Osteoblast (primary cell): ENCODE results near the gene ELAC1. TPM values are rescaled to one million over a fixed set of nuclear protein-coding genes. Genes with fewer than 3 reads are reported as not detected.

Experiments used
- DNase-seq: peaks from one replicate; pipeline ENCODE4 v3.0.0; 2011; ENCODE audit warnings: low spot score, mixed read lengths; ENCODE audit not compliant: insufficient read length; ENCODE audit errors: missing footprints
- H2AFZ ChIP-seq: 2 replicates; pipeline ENCODE4 v1.6.0; 2011; ENCODE audit warnings: mild to moderate bottlenecking, low read length
- H3K27ac ChIP-seq: 2 replicates; pipeline ENCODE4 v1.5.1; 2011; ENCODE audit warnings: mild to moderate bottlenecking, low read depth, low read length, moderate library complexity
- H3K27me3 ChIP-seq: 2 replicates; pipeline ENCODE4 v1.6.0; 2012; ENCODE audit warnings: mild to moderate bottlenecking, control low read depth, inconsistent platforms, low read length, moderate library complexity; ENCODE audit not compliant: insufficient read depth
- H3K36me3 ChIP-seq: 2 replicates; pipeline ENCODE4 v1.5.1; 2011; ENCODE audit warnings: mild to moderate bottlenecking, low read length, control low read depth, moderate library complexity; ENCODE audit not compliant: insufficient read depth
- H3K4me1 ChIP-seq: 2 replicates; pipeline ENCODE4 v1.5.1; 2011; ENCODE audit warnings: mild to moderate bottlenecking, low read length, control low read depth, moderate library complexity; ENCODE audit not compliant: insufficient read depth
- H3K4me2 ChIP-seq: 2 replicates; pipeline ENCODE4 v1.6.0; 2011; ENCODE audit warnings: mild to moderate bottlenecking, low read length; ENCODE audit not compliant: insufficient read depth
- H3K4me3 ChIP-seq: fragments of 200-600 bp; sonication (generic); 3 replicates; pipeline ENCODE4 v1.5.1; 2012; ENCODE audit warnings: mild to moderate bottlenecking, low read length, inconsistent platforms; ENCODE audit not compliant: insufficient read depth
- H3K79me2 ChIP-seq: 2 replicates; pipeline ENCODE4 v1.6.0; 2012; ENCODE audit warnings: mild to moderate bottlenecking, low read length, control low read depth, inconsistent platforms; ENCODE audit not compliant: insufficient read depth
- H3K9me3 ChIP-seq: 2 replicates; pipeline ENCODE4 v1.5.1; 2011; ENCODE audit warnings: low read depth, low read length, control low read depth
- H4K20me1 ChIP-seq: 2 replicates; pipeline ENCODE4 v1.6.0; 2012; ENCODE audit warnings: mild to moderate bottlenecking, low read length, control low read depth; ENCODE audit not compliant: insufficient read depth
- total RNA-seq: library from RNA; depleted of rRNA; stranded (reverse); fragments of >200 nt; gene quantifications from 2 replicates; pipeline ENCODE4 v1.2.3, GENCODE V29; 2012
- TF ChIP-seq, protein P1 (sequence below): IDR thresholded peaks from 2 replicates; pipeline ENCODE4 v1.5.1; 2011; ENCODE audit warnings: mild to moderate bottlenecking, low read depth, low read length, moderate library complexity; ENCODE audit errors: extremely low read depth

ELAC1 gene, protein sequence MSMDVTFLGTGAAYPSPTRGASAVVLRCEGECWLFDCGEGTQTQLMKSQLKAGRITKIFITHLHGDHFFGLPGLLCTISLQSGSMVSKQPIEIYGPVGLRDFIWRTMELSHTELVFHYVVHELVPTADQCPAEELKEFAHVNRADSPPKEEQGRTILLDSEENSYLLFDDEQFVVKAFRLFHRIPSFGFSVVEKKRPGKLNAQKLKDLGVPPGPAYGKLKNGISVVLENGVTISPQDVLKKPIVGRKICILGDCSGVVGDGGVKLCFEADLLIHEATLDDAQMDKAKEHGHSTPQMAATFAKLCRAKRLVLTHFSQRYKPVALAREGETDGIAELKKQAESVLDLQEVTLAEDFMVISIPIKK
- total RNA-seq: 6.5 and 7.4 TPM in 2 replicates

DNA sequence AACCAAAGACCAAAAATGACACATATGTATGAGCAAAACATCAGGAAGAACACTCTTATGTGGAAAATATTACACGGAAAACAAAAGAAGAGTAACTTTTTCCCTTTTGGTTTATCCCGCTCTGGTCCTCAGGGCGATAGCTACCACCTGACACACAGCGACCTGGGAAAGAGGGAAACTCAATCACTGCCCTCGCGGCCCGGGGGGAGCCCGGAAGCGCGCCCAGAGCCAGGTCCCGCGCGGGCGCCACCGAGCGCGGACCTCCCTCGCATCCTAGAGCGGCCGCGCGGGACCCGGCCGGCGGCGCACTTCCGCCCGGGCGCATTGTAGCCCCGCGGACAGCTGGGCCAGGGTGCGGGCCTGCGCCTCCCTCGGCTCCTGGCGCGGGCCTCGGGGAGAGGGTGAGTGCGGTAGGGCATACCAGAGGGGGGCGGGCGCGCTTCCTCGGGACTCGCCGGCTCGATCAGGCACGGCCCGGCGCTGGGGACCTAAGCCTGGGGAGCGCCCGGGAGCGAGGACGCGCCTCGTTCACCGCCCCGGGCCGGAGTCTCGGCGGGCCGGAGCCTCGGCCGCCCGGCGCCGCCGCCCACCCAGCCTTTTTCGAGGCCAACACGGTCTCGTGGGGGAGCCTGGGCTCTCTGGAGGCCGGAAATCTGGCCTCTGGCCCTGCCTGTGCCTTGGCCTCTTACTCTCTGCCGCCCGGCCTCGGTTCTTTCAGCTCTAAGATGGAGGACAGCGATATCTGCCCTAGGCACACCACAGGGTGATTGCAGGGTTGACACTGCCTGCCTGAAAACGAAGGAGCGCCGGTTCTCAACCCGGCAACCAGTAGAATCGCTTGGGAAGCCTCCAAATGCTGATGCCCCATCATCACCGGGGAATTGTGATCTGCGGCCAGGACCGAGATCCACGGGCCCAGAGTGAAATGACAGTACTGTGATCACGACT is at the start of gene ELAC1:
TSS of gene ELAC1 (plus strand) at position 327 of the 948 bp plus-strand sequence. CDS start 6,365 bp downstream, outside the sequence.
- Histone ChIP-seq H3K4me2 (peak within 1 kb of the TSS; percentile 85), H3K9me3 (no peaks in the 10 kb centered on the region), H3K4me1 (peaks cover 12% of the 10 kb centered on the region), H3K36me3 (no peaks in the 10 kb centered on the region), H3K27ac (peak within 1 kb of the TSS; percentile 95), H4K20me1 (no peaks in the 10 kb centered on the region), H2AFZ (peak within 1 kb of the TSS; percentile 91), H3K79me2 (peaks cover 21% of the 10 kb centered on the region), H3K27me3 (no peaks in the 10 kb centered on the region), H3K4me3 (peak within 1 kb of the TSS; percentile 89)
- peak; percentile 95 for DNase-seq
- TF ChIP-seq, protein P1, sequence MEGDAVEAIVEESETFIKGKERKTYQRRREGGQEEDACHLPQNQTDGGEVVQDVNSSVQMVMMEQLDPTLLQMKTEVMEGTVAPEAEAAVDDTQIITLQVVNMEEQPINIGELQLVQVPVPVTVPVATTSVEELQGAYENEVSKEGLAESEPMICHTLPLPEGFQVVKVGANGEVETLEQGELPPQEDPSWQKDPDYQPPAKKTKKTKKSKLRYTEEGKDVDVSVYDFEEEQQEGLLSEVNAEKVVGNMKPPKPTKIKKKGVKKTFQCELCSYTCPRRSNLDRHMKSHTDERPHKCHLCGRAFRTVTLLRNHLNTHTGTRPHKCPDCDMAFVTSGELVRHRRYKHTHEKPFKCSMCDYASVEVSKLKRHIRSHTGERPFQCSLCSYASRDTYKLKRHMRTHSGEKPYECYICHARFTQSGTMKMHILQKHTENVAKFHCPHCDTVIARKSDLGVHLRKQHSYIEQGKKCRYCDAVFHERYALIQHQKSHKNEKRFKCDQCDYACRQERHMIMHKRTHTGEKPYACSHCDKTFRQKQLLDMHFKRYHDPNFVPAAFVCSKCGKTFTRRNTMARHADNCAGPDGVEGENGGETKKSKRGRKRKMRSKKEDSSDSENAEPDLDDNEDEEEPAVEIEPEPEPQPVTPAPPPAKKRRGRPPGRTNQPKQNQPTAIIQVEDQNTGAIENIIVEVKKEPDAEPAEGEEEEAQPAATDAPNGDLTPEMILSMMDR: no peak

DNA sequence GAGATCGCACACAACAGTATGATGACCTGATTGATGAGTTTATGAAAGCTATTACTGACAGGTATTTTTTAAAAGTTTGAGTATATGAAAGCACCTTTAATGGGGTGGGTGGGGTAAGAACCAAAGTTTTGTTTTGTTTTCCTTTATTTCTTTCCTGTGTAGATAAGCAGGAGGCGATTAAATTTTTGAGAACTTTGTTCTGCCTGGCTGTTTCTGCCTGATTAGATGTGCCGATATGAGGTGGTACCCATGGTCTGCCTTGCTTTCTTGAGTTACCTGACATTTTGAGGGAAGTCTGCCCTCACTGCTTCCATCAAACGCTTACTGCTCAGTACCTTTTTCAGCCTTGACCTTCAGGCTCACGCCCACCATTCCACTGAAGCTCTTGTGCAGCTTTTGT is 49.7 kb upstream of the ELAC1 start:
- no peak overlapping the region for H3K27ac ChIP-seq
- no peaks in the 10 kb centered on the region for H4K20me1 ChIP-seq
- TF ChIP-seq, protein P1: no peak
- H3K4me2 ChIP-seq: no peak overlapping the region
- DNase-seq: no peak
- H2AFZ ChIP-seq: no peak overlapping the region
- H3K9me3 ChIP-seq: no peaks in the 10 kb centered on the region
- peaks cover 12% of the 10 kb centered on the region for H3K36me3 ChIP-seq
- no peak overlapping the region for H3K4me3 ChIP-seq
- peaks cover 16% of the 10 kb centered on the region for H3K4me1 ChIP-seq
- H3K27me3 ChIP-seq: no peaks in the 10 kb centered on the region
- no peaks in the 10 kb centered on the region for H3K79me2 ChIP-seq

DNA sequence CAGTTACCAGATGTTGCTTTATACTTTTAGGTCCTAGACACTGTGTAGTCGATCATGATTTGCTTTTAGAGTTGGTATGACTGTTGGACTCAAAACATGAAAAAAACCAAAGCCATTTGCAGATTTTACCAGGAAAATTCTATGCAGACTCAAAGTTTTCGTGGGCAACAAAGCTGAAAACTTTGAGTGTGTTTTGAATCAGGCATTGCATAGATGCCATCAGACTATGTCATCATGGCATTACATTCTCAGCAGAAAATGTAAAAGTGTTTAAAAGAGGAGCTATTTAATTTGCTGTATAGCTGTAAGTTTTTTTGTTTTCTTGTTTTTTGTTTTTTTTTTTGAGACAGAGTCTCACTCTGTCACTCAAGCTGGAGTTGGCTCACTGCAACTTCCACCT is 43.5 kb upstream of the ELAC1 start:
- Histone ChIP-seq H3K27ac (no peak overlapping the region), H3K9me3 (no peaks in the 10 kb centered on the region), H3K79me2 (no peaks in the 10 kb centered on the region), H4K20me1 (no peaks in the 10 kb centered on the region), H2AFZ (no peak overlapping the region), H3K36me3 (peaks cover 19% of the 10 kb centered on the region), H3K27me3 (no peaks in the 10 kb centered on the region), H3K4me3 (no peak overlapping the region), H3K4me2 (no peak overlapping the region), H3K4me1 (no peaks in the 10 kb centered on the region)
- no peak for DNase-seq
- TF ChIP-seq, protein P1: no peak

DNA sequence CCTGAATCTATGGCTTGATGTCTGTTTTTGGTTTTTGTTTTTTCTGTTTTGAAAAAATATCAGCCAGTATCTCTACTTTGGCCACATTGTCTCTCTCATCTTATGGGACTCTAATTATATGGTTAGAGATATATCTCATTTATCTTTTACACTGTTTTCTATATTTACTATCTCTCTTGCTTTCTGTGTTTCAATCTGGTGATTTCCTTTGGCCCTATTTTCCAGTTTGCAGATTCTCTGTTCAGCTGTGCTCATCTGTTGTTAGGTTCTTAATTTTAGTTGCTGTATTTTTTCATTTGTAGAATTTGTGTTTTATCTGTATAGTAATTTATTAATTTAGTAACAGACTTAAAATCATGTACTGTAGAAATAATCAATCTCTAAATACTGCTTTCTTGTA is 41.3 kb upstream of the ELAC1 start:
- Histone ChIP-seq H3K79me2 (no peaks in the 10 kb centered on the region), H3K4me1 (no peaks in the 10 kb centered on the region), H4K20me1 (no peaks in the 10 kb centered on the region), H3K36me3 (peaks cover 15% of the 10 kb centered on the region), H3K27me3 (no peaks in the 10 kb centered on the region), H3K4me2 (no peak overlapping the region), H3K9me3 (no peaks in the 10 kb centered on the region), H3K27ac (no peak overlapping the region), H2AFZ (no peak overlapping the region), H3K4me3 (no peak overlapping the region)
- TF ChIP-seq, protein P1: no peak
- no peak for DNase-seq
